ENCODE data around the gene SLC25A42.
"Not testable (repeated sequence)": the region's sequence is repeated elsewhere in the genome, so short reads cannot be mapped to it uniquely, and the experiment has no call there.

The SLC25A42 gene, protein sequence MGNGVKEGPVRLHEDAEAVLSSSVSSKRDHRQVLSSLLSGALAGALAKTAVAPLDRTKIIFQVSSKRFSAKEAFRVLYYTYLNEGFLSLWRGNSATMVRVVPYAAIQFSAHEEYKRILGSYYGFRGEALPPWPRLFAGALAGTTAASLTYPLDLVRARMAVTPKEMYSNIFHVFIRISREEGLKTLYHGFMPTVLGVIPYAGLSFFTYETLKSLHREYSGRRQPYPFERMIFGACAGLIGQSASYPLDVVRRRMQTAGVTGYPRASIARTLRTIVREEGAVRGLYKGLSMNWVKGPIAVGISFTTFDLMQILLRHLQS

DNA sequence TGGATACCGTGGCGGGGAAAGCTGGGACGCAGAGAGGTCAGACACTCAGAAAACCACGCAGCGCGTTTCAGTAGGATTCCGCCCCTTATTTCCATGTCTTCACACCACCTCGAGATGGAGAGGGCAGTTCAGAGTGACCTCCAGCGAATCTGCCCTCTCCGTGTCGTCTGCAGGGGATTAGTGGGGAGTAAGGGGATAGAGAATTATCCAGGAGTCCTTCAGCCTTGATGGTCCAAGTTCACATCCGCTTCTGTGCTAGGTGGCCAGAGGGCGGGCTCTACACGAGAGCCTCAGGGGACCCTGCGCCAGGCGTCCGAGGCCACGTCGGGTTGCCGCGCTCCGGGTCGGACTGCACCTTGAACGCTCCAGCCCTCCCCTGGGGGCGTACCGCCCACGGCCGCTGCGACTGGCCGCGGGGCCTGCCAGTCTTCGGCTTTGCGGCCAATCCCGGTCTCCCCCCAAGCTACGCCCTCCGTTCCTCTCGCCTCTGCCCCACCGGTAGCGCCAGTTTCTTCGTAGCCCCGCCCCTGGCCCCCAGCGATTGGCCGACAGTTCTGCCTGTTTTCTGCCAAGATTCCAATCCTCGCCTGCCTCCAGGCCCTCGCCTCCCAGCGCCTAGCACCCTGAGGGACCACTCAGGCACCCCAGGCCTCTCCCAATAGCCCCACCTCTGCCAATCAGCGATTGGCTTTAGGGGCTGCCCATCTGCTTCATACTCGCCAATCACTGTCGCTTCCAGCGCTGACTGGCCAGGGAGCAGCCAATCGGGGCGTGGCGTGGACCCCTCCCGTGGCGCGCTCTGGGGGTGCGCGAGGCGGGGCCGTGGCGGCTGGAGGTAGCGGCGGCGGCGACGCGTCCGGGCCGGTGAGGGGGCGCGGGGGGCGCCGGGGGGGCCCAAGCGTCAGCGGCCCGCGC, at the start of gene SLC25A42:
Gene SLC25A42, plus strand, starts transcription at position 812 of the 915 bp plus-strand sequence. CDS start 32,131 bp downstream, outside the sequence.
- peak; percentile 99 for DNase-seq (ENCODE audit: low spot score)

DNA sequence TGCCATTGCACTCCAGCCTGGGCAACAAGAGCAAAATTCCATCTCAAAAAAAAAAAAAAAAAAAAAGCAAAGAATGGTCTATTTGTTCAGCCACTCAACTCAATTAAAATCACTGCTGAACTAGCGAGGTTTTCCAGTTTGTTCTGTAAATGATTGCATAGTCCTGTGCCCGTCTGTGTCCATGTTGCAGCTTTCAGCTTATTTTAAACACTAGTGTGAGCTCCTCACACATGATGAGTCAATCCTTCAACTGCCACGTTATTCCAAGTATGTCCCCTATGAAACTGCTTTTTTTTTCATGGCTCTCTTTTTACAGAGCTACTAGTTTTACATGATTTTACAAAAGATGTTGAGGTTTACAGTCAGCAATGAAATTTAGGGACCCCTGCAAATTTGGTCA, 42.7 kb upstream of the SLC25A42 start:
- no peak for DNase-seq (ENCODE audit: low spot score)

DNA sequence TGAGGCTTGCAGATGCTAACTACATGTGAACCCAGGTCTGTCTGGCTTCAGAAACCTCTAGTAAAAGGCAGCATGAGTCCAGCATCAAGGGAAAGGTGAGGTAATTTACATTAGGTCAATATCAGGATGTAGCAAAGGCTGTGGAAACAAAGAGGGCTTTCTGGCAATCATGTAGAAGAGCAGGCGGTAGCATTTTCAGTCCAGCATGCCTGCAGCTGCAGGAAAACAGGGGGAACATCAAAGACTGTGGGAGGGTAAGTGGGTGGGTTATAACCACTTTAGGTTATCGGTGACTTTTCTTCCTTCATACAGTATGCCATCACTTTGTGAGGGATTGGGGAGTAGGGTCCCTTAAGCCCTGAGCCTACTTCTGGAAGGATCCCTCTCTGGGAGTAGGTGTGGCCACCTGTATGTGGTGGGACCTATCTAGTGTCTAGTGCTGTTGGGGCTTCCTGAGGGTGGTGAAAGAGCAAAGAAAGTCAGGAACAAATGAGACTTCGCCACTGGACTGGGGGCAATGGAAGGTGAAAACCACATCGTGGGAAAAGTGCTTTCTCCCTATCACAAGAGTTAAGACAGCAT, 41.3 kb upstream of the SLC25A42 start:
- no peak for DNase-seq (ENCODE audit: low spot score)

DNA sequence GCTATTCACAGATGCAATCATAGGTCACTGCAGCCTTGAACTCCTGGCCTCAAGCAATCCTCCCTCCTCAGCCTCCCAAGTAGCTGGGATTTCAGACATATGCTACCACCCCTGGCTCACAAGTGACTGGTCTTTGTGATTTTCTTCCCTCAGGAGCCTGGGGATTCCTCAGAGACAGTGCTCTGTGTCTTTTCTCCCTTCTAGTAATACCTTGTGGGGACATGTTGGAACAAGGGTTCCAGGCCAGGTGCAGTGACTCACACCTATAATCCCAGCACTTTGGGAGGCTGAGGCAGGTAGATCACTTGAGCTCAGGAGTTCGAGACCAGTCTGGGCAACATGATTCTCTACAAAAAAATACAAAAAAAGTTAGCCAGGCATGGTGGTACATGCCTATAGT, 40.4 kb upstream of the SLC25A42 start:
- not testable (repeated sequence) for DNase-seq (ENCODE audit: low spot score)

DNA sequence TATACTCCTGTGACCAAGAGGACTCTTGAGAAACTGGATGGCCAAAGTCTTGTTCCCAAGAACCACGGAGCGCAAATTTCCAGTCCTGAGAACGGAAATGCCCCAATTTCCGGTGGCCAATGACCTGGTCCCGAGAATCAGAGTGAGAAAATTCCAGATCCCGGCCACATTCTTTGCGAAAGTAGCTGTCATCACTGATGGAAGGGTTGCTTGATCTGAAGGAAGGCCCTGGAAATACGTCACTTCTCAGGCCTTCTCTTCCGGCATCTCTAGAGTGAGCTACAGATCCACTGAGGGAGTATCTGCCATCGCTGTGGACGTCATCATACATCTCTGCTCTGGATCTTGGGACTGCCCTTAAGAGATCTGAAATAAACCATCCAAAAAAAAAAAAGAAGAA, 37.9 kb upstream of the SLC25A42 start:
- DNase-seq (ENCODE audit: low spot score): no peak

DNA sequence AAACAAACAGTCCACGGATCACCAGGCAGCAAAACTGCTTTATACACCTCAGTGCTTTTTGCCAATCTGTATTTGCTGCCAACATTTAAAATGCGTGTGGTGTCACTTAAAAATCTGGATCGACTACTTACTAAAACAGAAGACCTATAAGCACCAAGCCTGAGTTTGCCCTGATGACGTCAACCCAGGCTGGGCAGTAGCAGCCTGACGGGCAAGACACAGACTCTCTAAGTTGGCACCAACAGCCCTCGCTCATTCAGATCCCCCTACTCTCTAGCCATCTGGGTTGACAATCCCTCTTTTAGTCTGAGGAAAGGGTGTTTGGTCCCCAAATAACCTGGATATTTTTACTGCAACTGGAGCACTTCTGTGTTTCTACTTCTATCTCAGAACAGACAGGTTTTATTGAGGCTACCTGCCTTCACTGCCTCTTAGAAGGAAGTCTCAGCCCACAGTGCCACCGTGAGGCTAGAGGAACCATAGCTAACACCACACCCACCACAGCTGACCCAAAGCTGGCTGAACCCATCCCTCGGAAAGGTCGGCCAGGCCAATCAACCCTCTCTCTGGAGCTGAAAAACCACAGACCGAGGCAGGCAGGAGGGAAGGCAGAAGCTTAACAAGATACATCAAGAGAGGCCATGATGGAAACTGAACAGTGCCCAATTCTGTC, 37.4 kb upstream of the SLC25A42 start:
- no peak for DNase-seq (ENCODE audit: low spot score)

DNA sequence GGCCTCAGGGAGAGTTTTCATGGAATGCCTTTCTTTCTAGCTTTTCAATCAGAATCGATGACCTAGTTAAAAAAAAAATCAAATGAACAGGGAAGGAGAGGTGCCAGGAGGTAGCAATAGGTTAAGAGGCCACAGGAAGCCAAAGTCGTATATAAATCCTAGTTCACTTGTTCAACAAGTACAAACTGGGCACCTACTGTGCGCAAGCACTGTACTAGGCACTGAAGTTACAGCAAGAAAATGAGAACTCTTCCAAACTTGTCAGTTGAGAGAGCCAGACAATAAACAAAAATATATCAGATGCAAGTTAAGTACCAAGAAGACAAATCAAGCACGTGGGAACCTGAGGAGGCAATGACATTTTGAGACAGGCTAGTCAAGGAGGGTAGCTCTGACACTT, 36.6 kb upstream of the SLC25A42 start:
- no peak for DNase-seq (ENCODE audit: low spot score)

DNA sequence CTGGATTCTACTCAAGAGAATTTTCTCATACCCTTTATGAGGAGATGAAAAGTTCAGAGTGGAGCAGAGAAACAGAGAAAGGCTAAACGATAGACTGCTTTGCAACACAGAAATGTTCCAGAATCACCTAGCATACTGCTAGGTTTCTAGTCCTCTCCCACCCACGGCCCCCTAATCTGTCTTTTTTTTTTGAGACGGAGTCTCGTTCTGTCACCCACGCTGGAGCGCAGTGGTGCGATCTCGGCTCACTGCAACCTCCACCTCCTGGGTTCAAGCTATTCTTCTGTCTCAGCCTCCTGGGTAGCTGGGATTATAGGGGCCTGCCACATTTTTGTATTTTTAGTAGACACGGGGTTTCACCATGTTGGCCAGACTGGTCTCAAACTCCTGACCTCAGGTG, 35.3 kb upstream of the SLC25A42 start:
- no peak for DNase-seq (ENCODE audit: low spot score)

DNA sequence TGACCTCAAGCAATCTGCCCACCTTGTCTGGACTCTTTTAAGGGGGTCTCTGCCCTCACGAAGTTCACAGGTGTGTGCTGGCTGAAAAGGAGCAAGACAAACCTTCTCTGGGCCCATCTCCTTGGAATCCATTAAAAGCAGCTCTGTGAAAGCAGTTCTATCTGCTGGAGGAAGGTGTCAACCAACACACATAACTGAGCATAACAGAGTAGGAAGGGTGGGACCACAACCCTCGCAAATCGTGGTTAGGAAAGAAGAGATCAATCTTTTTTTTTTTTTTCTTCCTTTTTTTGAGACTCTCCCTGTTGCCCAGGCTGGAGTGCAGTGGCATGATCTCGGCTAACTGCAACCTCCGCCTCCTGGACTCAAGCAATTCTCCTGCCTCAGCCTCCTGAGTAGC, 31.9 kb upstream of the SLC25A42 start:
- DNase-seq (ENCODE audit: low spot score): no peak

DNA sequence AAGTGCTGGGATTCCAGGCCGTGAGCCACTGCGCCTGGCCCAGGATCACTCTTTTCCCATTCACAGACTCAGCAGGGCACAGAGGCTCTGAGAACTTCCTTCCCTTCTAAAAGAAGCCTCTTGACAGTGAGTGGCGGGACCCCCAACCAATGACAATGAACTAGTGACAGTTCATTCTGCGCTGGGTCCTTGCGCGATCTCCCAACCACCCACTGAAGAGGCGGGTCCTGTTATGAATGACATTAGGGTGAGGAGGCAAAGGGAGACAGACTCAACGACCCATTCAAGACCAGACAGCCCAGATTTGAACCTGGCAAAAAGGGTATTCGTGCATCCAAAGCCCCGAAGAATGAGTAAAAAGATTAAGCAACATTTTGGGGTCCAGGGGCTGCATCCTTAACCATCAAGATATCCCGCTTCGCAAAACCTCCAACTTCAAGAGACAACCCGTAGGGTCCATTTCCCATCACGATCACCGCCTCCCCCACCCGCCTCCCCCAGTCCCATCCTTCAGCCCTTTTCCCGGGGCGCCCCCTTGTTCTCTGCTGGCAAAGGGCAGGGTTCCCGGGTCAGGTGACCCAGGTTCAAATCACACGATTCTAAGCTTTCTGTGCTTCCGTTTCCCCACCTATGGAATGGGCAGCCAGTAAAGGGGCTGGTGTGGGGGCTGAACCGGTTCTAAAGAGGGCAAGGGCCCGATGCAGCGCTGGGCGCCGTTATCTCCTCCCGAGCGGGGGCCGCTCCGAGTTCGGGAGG, 31.2 kb upstream of the SLC25A42 start:
- peak; percentile 96 for DNase-seq (ENCODE audit: low spot score)

DNA sequence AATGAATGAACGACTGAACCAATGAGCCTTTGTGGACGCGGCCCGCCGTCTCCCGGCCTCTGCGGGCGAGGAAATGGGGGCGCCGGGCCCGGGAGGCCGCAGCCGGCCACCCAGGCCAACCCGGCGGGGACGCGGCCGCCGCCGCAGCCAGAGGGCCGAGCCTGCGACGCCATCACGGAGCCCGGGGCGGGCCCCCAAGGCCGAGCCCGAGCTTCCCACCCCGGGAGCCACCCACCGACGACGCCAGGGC, 30.7 kb upstream of the SLC25A42 start:
- DNase-seq (ENCODE audit: low spot score): no peak

DNA sequence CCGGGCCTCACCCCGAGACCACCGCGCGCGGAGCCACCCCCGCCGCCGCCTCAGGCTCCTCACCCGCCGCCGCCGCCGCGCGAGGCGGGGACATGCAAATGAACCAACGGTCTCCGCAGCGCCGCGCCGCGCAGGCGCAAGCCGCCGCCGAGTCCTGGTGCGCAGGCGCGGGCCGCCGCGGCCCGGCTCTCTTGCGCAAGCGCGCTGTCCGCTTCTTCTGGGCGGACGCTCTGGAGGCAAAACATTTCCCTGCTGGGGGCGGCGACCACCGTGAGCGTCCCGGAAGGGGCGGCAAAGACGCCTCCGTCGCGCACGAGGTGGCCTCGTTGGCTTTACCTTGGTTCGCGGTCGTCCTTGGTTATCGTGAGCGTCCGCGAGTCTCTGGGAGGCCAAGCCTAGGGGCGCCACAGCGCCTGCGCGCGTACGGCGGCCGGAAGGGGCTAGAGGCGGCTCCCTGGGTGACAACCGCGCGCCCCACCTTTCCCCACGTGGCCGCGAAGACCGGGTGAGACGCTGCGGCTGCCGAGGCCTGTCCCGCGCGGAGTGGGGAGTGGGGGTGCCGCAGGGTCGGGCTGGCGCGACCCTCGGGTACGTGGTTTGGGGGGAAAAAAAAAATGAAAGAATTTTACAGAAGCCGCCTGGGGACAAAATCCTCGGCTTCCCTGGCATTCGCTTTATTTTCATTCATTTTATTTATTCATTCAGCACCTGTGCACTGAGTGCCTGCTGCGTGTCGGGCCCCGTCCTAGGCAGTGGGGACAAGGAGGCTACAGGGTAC, 30.2 kb upstream of the SLC25A42 start, which contains the start of the genes ARMC6 and SUGP2:
Gene ARMC6, plus strand, starts transcription at position 178 of the 778 bp plus-strand sequence. CDS start 607 bp downstream, outside the sequence.
Gene SUGP2, minus strand, starts transcription at position 92 of the 778 bp plus-strand sequence. CDS start 2,446 bp downstream, outside the sequence.
- peak; percentile 96 for DNase-seq (ENCODE audit: low spot score)

DNA sequence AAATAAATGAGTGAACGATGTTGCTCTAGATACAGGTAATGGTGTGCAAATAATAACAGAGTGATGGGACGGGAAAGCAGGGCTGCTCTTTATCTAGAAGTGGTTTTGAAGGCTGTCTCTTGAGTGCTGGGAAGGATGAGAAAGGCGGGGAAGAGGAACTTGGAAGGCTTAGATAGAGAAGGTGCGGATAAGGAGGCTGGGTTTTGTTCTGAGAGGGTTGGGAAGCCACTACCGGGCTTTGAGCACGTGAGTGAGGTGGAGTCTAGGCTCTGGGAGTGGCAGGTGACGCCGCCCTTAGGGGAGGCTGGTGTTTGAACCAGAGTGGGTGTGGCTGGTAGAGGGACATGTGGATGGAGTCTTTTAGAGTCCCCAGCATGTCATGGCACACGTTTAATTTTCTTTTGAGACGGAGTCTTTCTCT, 29.6 kb upstream of the SLC25A42 start:
- DNase-seq (ENCODE audit: low spot score): peak; percentile 65

DNA sequence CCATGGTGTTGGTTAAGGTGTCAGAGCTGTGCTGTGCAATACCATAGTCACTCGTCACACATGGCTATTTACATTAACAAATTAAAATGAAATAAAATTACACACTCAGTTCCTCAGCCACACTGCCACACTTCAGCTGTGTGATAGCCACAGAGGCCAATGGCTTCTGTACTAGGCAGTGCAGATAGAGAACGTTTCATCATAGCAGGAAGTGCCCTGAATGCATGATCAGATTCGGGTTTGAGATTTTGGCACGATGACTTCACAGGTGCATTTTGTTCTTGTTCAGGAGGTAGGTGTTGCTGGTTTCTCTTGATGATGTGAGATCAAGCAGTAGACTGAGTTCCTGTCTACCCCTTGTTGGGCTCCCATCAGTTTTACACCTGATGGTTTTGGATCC, 23.9 kb upstream of the SLC25A42 start:
- no peak for DNase-seq (ENCODE audit: low spot score)

DNA sequence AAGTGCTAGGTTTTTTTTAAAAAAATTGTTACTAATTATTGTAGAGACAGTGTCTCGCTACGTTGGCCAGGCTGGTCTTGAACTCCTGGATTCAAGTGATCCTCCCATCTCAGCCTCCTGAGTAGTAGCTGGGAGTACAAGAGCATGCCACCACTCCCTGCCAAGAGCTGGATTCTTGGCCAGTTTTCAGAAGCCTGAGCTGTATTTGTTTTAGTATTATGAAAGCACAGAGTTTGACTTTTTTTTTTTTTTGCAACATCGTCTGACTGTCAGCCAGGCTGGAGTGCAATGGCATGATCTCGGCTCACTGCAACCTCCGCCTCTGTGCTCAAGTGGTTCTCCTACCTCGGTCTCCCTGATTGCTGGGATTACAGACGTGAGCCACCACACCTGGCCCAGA, 23.4 kb upstream of the SLC25A42 start:
- DNase-seq (ENCODE audit: low spot score): no peak

DNA sequence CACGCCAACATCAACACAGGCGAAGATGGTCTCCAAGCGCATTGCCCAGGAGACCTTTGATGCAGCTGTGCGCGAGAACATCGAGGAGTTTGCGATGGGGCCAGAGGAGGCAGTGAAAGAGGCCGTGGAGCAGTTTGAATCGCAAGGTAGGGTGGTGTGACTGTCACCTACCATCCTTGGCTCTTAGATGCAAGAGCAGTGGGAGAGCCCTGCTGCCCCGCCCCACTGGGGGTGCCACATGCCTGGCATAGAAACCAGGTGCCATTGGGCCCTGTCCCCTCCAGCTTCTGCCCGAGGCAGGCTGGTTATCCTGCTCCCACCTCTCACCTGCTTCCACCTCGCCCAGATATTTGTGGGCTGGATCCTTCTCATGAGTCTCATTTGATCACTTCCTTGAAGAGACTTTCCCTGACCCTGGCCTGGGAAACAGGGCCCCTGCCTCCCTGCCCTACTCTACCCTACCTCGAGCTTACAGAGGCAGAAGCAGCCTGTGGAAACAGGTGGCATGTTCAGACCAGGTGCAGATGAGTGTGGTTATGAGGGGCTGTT, 21.0 kb upstream of the SLC25A42 start:
- no peak for DNase-seq (ENCODE audit: low spot score)

DNA sequence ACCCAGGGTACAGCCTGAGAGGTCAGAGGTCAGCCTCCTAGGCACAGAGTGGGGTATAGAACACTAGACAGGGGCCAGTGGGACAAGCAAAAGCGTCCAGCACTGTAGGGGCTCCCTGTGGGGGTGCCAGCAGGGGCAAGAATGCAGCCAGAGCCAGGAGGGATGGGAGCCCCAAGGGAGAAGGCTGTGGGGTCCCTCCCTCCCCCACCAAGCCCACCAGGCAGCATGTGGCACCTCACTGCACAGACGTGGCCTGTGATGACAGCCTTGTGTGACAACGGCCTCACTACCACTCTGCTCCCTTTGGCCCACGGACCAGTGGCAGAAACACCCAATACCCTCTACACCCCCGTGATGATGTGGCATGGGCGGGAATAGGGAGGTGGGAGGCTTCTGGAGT, 20.3 kb upstream of the SLC25A42 start:
- DNase-seq (ENCODE audit: low spot score): no peak

DNA sequence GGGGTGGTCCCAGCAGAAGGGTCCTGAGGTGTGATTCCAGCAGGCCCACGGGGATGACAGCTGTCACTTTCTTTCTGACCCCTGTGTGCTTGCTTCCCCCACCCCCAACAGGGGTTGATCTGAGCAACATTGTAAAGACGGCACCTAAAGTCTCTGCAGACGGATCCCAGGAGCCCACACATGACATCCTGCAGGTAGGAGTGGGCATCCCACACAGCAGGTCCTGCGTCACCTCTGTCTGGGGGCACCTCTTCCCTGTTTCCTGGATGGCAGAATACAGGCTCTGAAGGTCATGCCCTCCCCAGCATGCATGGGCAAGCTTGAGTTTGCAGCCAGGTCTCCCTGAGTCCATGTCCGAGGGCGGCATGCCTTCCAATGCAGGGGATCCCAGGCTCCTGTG, 19.9 kb upstream of the SLC25A42 start:
- no peak for DNase-seq (ENCODE audit: low spot score)

DNA sequence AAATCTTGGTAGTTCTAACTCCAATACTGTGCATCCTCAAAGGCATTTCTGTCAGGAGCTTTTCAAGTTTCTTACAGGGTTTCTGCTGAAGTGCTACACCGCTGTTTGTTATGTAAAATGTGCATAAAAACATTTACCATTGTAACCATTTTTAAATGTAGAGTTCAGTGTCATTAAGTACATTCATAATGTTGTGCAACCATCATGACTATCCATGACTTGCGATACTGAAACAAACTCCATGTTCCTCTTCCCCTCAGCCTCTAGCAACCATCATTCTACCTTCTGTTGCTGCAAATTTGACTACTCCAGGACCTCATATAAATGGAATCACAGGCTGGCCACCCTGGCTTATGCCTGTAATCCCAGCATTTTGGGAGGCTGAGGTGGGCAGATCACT, 14.4 kb upstream of the SLC25A42 start:
- no peak for DNase-seq (ENCODE audit: low spot score)

DNA sequence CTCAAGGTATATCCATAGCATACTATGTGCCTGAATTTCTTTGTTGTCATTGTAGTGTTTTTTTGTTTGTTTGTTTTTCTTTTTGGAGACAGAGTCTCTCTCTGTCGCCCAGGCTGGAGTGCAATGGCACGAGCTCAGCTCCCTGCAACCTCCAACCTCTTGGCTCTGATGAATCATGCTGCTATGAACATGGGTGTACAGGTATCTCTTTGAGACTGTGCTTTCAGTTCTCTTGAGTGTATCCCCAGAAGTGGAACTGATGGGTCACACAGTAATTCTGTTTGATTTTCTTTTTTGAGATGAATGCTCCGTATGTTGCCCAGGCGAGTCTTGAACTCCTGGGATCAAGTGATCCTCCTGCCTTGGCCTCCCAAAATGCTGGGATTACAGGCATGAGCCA, 13.7 kb upstream of the SLC25A42 start:
- no peak for DNase-seq (ENCODE audit: low spot score)
